Right lobe of liver (tissue), 4 donors: ENCODE results near the gene ADGRG6.

Source experiments
- POLR2A ChIP-seq: fragments of 450-650 bp; IDR thresholded peaks from one replicate; pipeline ENCODE4 v1.6.1; 2017; ENCODE audit warnings: antibody characterized with exemption, mild to moderate bottlenecking
- TF ChIP-seq, protein P1 (sequence below), 4 donors: fragments of 200-600 bp in 3 of 4; fragments of 450-650 bp in 1 of 4; IDR thresholded peaks; one replicate each; pipeline versions ENCODE4 v1.5.1 to v1.8.0; 2016 to 2022; ENCODE audit warnings: antibody characterized with exemption in 4 of 4, mild to moderate bottlenecking in 2 of 4
- donor health status: DM: no; HTN: no; CAD: no.
- donor health status: DM: no; HTN: no; CAD: no.
- donor health status: DM: no; HTN: yes; CAD: no.

DNA sequence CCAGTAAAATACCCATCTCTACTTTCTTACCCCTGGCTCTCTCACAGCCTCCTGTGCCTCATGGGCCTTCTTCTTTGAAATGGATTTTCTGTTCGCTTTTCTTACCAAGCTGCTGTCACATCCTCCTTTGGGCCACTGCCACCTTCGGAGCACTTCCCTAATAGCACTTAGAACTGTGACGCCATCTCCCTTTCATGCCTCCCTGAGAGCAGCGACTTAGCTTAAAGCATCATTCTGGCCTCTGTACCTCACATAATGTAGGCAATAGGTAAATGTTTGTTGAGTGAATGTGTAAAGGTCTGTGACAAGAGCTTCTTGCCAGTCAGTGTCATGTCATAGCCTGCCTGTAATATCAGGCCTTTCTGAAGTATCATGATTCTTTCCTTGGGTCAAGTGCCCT, 78.8 kb downstream of the ADGRG6 start:
- TF ChIP-seq, protein P1, sequence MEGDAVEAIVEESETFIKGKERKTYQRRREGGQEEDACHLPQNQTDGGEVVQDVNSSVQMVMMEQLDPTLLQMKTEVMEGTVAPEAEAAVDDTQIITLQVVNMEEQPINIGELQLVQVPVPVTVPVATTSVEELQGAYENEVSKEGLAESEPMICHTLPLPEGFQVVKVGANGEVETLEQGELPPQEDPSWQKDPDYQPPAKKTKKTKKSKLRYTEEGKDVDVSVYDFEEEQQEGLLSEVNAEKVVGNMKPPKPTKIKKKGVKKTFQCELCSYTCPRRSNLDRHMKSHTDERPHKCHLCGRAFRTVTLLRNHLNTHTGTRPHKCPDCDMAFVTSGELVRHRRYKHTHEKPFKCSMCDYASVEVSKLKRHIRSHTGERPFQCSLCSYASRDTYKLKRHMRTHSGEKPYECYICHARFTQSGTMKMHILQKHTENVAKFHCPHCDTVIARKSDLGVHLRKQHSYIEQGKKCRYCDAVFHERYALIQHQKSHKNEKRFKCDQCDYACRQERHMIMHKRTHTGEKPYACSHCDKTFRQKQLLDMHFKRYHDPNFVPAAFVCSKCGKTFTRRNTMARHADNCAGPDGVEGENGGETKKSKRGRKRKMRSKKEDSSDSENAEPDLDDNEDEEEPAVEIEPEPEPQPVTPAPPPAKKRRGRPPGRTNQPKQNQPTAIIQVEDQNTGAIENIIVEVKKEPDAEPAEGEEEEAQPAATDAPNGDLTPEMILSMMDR (IDR thresholded peaks at IDR 0.05) = no peak
- no peak for TF ChIP-seq POLR2A
